Right renal cortex interstitium (tissue), 3 donors: ENCODE data around the gene HPS5. TPM values are rescaled to one million over a fixed set of nuclear protein-coding genes. Genes with fewer than 3 reads are reported as not detected.
"Not testable (repeated sequence)": the region's sequence is repeated elsewhere in the genome, so short reads cannot be mapped to it uniquely, and the experiment has no call there.

Experiments used
- DNase-seq, 3 donors: peaks; one replicate each; pipeline ENCODE4 v3.0.0-alpha.2; 2013; ENCODE audit warnings: low read depth in 3 of 3, low spot score in 2 of 3
- polyA plus RNA-seq, 3 donors: library from polyadenylated mRNA; unstranded; fragments of 120-200 nt; gene quantifications; one replicate each; pipeline ENCODE4 v1.2.1, GENCODE V29; 2013; ENCODE audit not compliant: insufficient read length in 3 of 3

HPS5 gene
- polyA plus RNA-seq, 3 donors = 22.9 to 23.2 (median 23.1) TPM

- DNase-seq = not testable (repeated sequence)
Measured at GRCh38 chr11:18246379-18247190, 75.4 kb downstream of the HPS5 start.

- no peak for DNase-seq
Measured at GRCh38 chr11:18245396-18245795, 76.5 kb downstream of the HPS5 start.

DNA sequence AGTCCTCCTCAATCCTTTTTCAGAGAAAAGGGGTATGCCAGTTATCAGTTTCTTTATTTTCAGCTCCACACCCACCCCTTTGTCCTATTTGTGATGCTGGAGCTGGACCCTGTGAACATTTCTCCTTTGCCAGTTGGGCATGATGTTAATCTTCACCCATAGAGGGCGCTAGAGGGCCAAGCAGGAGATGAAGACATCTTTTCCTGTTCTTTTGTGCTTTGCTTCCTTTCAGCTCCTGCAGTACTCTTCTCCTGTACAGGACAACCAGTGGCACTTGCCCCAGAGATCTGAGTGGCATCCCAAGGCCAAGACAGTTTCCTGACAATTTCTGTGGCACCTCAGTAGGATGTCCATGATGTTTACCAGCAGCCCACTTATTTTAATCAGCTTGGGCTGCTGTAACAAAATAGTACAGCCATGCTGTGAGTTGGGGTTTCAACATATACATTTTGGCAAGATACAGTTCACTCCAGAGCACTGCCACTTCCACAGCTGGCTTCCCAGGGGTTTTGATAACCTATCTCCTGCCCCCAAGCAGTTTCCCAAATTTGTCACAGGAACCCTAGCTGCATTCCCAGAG is 78.1 kb downstream of the HPS5 start:
- DNase-seq = peak in 1 of 3 donors; percentile 7

DNA sequence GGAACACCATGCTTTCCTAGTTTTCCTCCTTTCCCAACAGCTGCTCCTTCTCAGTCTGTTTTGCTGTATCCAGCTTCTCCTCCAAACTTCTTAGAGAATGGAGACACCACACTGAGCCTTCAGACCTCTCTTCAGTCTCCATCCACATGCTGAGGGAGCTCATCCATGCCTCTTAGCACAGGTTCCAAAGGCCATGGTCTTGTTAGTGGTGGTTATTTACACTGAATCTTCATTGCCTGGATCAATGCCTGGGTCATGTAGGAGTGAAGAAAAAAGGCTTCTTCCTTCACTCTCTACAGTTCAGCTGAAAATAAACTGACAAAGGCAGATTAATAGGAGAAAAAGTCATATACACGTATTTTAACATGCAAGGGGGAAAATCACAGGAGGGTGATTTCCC is 82.3 kb downstream of the HPS5 start:
- no peak for DNase-seq

DNA sequence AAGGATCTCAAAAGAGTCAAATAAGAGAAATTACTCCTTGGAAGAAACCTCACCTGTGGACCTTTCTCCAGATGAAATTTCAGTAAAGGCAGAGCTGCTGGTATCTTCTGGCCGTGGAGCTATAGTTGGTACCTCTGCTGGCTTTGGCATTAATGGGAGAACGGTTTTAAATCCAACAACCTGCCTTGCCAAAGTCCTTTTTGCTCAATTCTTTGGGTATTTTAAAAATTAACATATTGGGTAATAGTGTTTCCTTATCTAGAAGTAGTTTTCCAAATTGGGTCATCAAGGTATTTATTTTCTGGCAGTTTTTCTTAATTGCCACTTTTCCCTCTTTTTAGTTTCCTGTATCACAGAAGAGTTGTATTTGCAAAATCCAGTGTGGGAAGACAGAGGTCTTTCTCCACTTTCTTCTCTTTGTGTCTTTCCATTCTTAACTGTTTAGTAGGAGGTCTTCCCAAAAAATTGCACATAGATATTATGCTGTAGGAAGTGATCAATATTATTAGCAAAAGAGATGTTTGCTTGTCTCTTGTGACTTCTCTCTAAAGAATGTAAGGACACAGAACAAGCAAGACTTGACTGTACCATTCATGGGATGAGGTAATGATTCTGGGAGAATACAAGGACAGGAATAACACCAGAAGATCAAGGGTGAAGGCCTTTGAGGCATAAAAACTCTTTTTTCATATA is 85.1 kb downstream of the HPS5 start, which contains the start of gene SAA4:
Gene SAA4 (minus strand): TSS at position 139 of the 693 bp plus-strand sequence. CDS start 876 bp downstream, outside the sequence.
- DNase-seq = no peak

- DNase-seq = no peak
Measured at GRCh38 chr11:18235394-18236334, 86.3 kb downstream of the HPS5 start.

DNA sequence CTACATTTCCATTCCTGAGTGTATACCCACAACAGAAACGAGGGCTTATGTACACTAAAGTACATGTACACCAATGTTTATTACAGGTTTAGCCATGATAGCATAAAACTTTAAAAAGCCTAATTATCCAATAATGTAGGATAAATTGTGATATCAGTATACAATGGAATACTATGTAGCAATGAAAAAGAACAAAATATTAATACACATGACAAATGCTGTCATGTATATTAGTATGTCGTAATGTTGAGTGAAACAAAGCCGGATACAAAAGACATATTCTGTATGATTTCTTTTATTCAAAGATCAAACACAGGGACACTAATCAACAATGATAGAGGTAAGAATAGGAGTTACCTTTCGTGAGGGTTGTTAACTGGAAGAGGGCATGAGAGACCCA is 88.0 kb downstream of the HPS5 start:
- DNase-seq = no peak

- DNase-seq = no peak
Measured at GRCh38 chr11:18230859-18231258, 91.1 kb downstream of the HPS5 start.

DNA sequence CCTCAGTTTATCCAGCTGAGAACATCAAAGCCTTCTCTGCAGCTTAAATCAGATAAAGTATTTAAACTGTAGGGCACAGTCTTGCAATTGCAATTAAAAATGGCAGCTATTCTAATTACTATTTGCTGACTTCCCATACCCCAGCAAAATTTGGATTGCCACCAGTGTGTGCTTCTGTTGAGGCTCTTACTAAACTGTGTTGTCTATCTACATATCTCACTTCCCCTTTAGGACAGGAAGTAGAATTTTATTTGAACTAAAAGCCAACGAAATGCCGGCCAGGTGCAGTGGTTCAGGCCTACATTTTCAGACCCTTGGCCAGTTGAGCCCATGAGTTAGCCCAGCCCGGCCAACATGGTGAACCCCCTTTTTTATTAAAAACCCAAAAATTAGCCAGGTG is 92.4 kb downstream of the HPS5 start:
- no peak for DNase-seq

Other genes starting within 250 kb of the HPS5 start
- 10 to 100 TPM; 25.0 to 27.8 (median 26.6) TPM for gene SAAL1, start 216.1 kb downstream of the HPS5 start, polyA plus RNA-seq
- not detected for gene MRGPRX3, start 189.6 kb downstream of the HPS5 start, polyA plus RNA-seq
- gene MRGPRX4, start 149.3 kb downstream of the HPS5 start, polyA plus RNA-seq = not detected
- not detected for gene SAA4, start 85.3 kb downstream of the HPS5 start, polyA plus RNA-seq
- gene SAA2, start 73.5 kb downstream of the HPS5 start, polyA plus RNA-seq = under 1 TPM in 1 of 3 donors, not detected in 2; 0.15 TPM
- not detected for gene SAA1, start 55.9 kb downstream of the HPS5 start, polyA plus RNA-seq
- 10 to 100 TPM; 55.2 to 57.7 (median 55.3) TPM for gene GTF2H1, start 427 bp upstream of the HPS5 start, polyA plus RNA-seq
- 100 to 1,000 TPM; 273 to 313 (median 277) TPM for gene LDHA, start 72.4 kb upstream of the HPS5 start, polyA plus RNA-seq
- 1 to 10 TPM in 1 of 3 donors, under 1 TPM in 1, not detected in 1; 0.21 to 1.5 TPM for gene LDHC, start 90.2 kb upstream of the HPS5 start, polyA plus RNA-seq
- gene LDHAL6A, start 133.7 kb upstream of the HPS5 start, polyA plus RNA-seq = 1 to 10 TPM in 1 of 3 donors, under 1 TPM in 2; 0.44 to 1.2 (median 0.65) TPM
- gene TSG101, start 204.8 kb upstream of the HPS5 start, polyA plus RNA-seq = 100 to 1,000 TPM; 183 to 199 (median 192) TPM